Aorta (tissue), 5 donors: ENCODE measurements around the gene HOXA7. TPM values are rescaled to one million over a fixed set of nuclear protein-coding genes. Genes with fewer than 3 reads are reported as not detected.
A peak's percentile ranks its signal among the peaks of the same experiment; 100 is the strongest.

ENCODE experiments used
- ATAC-seq: fragments of 200-7000 bp; cut with Tn5 transposase; one replicate; pipeline ENCODE4 v1.9.1; 2022; ENCODE audit warnings: moderate library complexity; ENCODE audit not compliant: low FRiP score
- DNase-seq, 2 donors: peaks; one replicate each; pipeline ENCODE4 v3.0.0-alpha.2; 2020
- H3K27ac ChIP-seq, 2 donors: one replicate each; pipeline ENCODE4 v1.5.1; 2013; ENCODE audit warnings: low read length in 2 of 2, mild to moderate bottlenecking in 2 of 2, moderate library complexity in 2 of 2, control low read depth in 1 of 2, inconsistent platforms in 1 of 2, low read depth in 1 of 2
- H3K27me3 ChIP-seq, 2 donors: one replicate each; pipeline ENCODE4 v1.6.1; 2013; ENCODE audit warnings: control low read depth in 1 of 2, low read length in 1 of 2, mild to moderate bottlenecking in 1 of 2, moderate library complexity in 1 of 2; ENCODE audit not compliant: insufficient read depth in 2 of 2, control insufficient read depth in 1 of 2
- H3K36me3 ChIP-seq, 2 donors: one replicate each; pipeline ENCODE4 v1.6.1; 2013; ENCODE audit warnings: control low read depth in 1 of 2, low read length in 1 of 2, mild to moderate bottlenecking in 1 of 2; ENCODE audit not compliant: insufficient read depth in 2 of 2, control insufficient read depth in 1 of 2
- H3K4me1 ChIP-seq, 2 donors: one replicate each; pipeline ENCODE4 v1.6.1; 2013; ENCODE audit warnings: low read length in 2 of 2, control low read depth in 1 of 2, mild to moderate bottlenecking in 1 of 2, moderate library complexity in 1 of 2; ENCODE audit not compliant: insufficient read depth in 2 of 2, control insufficient read depth in 1 of 2
- H3K4me3 ChIP-seq, 2 donors: one replicate each; pipeline ENCODE4 v1.5.1; 2013; ENCODE audit warnings: low read length in 2 of 2, control low read depth in 1 of 2, mild to moderate bottlenecking in 1 of 2
- H3K9me3 ChIP-seq: one replicate; pipeline ENCODE4 v1.6.1; 2013; ENCODE audit warnings: mild to moderate bottlenecking, low read length; ENCODE audit not compliant: control insufficient read depth
- WGBS, 2 donors: extraction: QIAGEN DNeasy Blood & Tissue Kit; methylation state at CpG; one replicate each; pipeline ENCODE4 v1.1.7; 2013; 5-methylcytosine and 5-hydroxymethylcytosine counted together
- intact Hi-C, 2 donors: fragments of 100-400 bp; cut with DNase I; formaldehyde crosslinking; loops; one replicate each; pipeline versions ENCODE4 v1.14.2 to v1.15.0; 2022
- polyA plus RNA-seq, 2 donors: library from polyadenylated mRNA; stranded (reverse); fragments of 200-250 nt; gene quantifications; one replicate each; pipeline ENCODE4 v1.2.3, GENCODE V29; 2013
- total RNA-seq, 2 donors: library from RNA; stranded (reverse); fragmentation: NEBNext Ultra II Directional; extraction: Animal tissue kit (Norgen Biotek cat#: 25700); gene quantifications; one replicate each; pipeline ENCODE4 v1.2.1, GENCODE V29; 2021
- donor health status: healthy with polysubstance abuse.
- donor health status: Bipolar disorder and iron deficiency.
- donor health status: DM: no; HTN: no; CAD: no.
- donor health status: DM: no; HTN: no; CAD: no.
- donor health status: DM: yes; HTN: yes; CAD: no.

The HOXA7 gene
- total and polyA plus RNA-seq, 4 donors: 2.4 to 9.3 (median 4.0) TPM

- H3K27ac ChIP-seq: no peak overlapping the region
- H3K27me3 ChIP-seq: peaks cover 0 to 1% of the 10 kb centered on the region in 2 donors
- no peaks in the 10 kb centered on the region for H3K9me3 ChIP-seq
- intact Hi-C loops: no loop called here
- H3K4me3 ChIP-seq: no peak overlapping the region
- no peaks in the 10 kb centered on the region for H3K4me1 ChIP-seq
- H3K36me3 ChIP-seq: no peaks in the 10 kb centered on the region
- WGBS, 2 donors: 49 to 56% methylated on average over 11 of the region's 11 CpGs
- ATAC-seq: no peak
- no peak for DNase-seq
Observed at GRCh38 chr7:27170426-27171324, 14.2 kb upstream of the HOXA7 start.

GRCh38 chr7:27169658-27170425, 13.4 kb upstream of the HOXA7 start:
- Histone ChIP-seq H3K36me3 (no peaks in the 10 kb centered on the region), H3K27ac (no peak overlapping the region), H3K4me1 (no peaks in the 10 kb centered on the region), H3K4me3 (no peak overlapping the region), H3K9me3 (no peaks in the 10 kb centered on the region), H3K27me3 (peaks cover 0 to 1% of the 10 kb centered on the region in 2 donors)
- ATAC-seq (no peak), DNase-seq (peak; percentile 42 to 84)
- intact Hi-C loops: loop anchor here in 1 of 2 donors (2.0 to 10.0 kb wide), 2 partner anchors 965 to 1313 kb away; partner anchors contain the start of genes CBX3 and HNRNPA2B1
- WGBS, 2 donors: 19% methylated on average over 28 to 46 of the region's 46 CpGs

- ATAC-seq: peak; percentile 13
- H3K9me3 ChIP-seq: no peaks in the 10 kb centered on the region
- H3K4me1 ChIP-seq: no peaks in the 10 kb centered on the region
- H3K27ac ChIP-seq: no peak overlapping the region
- H3K27me3 ChIP-seq: peaks cover 0 to 1% of the 10 kb centered on the region in 2 donors
- 80 to 84% methylated on average over 25 of the region's 25 CpGs for WGBS, 2 donors
- H3K36me3 ChIP-seq: no peaks in the 10 kb centered on the region
- intact Hi-C loops: loop anchor here in 1 of 2 donors (2.0 to 10.0 kb wide), 2 partner anchors 964 to 1312 kb away; partner anchors contain the start of genes CBX3 and HNRNPA2B1
- peak; percentile 45 to 90 for DNase-seq
- H3K4me3 ChIP-seq: no peak overlapping the region
Observed at GRCh38 chr7:27168265-27168947, 11.9 kb upstream of the HOXA7 start.

GRCh38 chr7:27167916-27168264, 11.4 kb upstream of the HOXA7 start:
- intact Hi-C loops: loop anchor here in 1 of 2 donors (2.0 to 10.0 kb wide), 2 partner anchors 963 to 1311 kb away; partner anchors contain the start of genes CBX3 and HNRNPA2B1
- Histone ChIP-seq H3K4me3 (no peak overlapping the region), H3K4me1 (no peaks in the 10 kb centered on the region), H3K27ac (no peak overlapping the region), H3K36me3 (no peaks in the 10 kb centered on the region), H3K9me3 (no peaks in the 10 kb centered on the region), H3K27me3 (peaks cover 0 to 1% of the 10 kb centered on the region in 2 donors)
- ATAC-seq: no peak
- WGBS, 2 donors: 76 to 91% methylated on average over 4 of the region's 4 CpGs
- DNase-seq: peak; percentile 8 to 50

- Histone ChIP-seq H3K36me3 (no peaks in the 10 kb centered on the region), H3K27ac (no peak overlapping the region), H3K4me3 (no peak overlapping the region), H3K4me1 (no peaks in the 10 kb centered on the region), H3K9me3 (no peaks in the 10 kb centered on the region), H3K27me3 (no peaks in the 10 kb centered on the region)
- peak; percentile 47 to 86 for DNase-seq
- no peak for ATAC-seq
- WGBS, 2 donors: 44 to 55% methylated on average over 49 to 50 of the region's 50 CpGs
- intact Hi-C loops: loop anchor here in 1 of 2 donors (10.0 kb wide), 1 partner anchor 962 kb away; the partner anchor contains the start of genes CBX3 and HNRNPA2B1
Observed at GRCh38 chr7:27166531-27167505, 10.3 kb upstream of the HOXA7 start.

- 17 to 19% methylated on average over 41 to 46 of the region's 46 CpGs for WGBS, 2 donors
- Histone ChIP-seq H3K9me3 (no peaks in the 10 kb centered on the region), H3K4me3 (no peak overlapping the region), H3K36me3 (no peaks in the 10 kb centered on the region), H3K27me3 (no peaks in the 10 kb centered on the region), H3K4me1 (no peaks in the 10 kb centered on the region), H3K27ac (no peak overlapping the region)
- intact Hi-C loops: loop anchor here in 1 of 2 donors (10.0 kb wide), 1 partner anchor 961 kb away; the partner anchor contains the start of genes CBX3 and HNRNPA2B1
- peak; percentile 1 for ATAC-seq
- peak; percentile 44 to 78 for DNase-seq
Observed at GRCh38 chr7:27165996-27166530, 9.6 kb upstream of the HOXA7 start.

GRCh38 chr7:27165089-27165995, 8.9 kb upstream of the HOXA7 start, which contains the start of gene HOXA9:
TSS of gene HOXA9 (minus strand) at chr7:27165537. CDS start at chr7:27165457, 80 bp downstream.
- Histone ChIP-seq H3K4me1 (no peaks in the 10 kb centered on the region), H3K27ac (no peak within 1 kb of the TSS), H3K27me3 (no peaks in the 10 kb centered on the region), H3K36me3 (no peaks in the 10 kb centered on the region), H3K4me3 (no peak within 1 kb of the TSS), H3K9me3 (no peaks in the 10 kb centered on the region)
- intact Hi-C loops: loop anchor here in 1 of 2 donors (10.0 kb wide), 1 partner anchor 961 kb away; the partner anchor contains the start of genes CBX3 and HNRNPA2B1
- ATAC-seq: peak; percentile 79
- WGBS, 2 donors: 7 to 9% methylated on average over 81 to 82 of the region's 82 CpGs
- peak; percentile 75 to 96 for DNase-seq
